Central memory CD8-positive, alpha-beta T cell (primary cell): ENCODE results near the gene SNRNP25.

Source experiments
- ATAC-seq: fragments of 150-1000 bp; cut with Tn5 transposase; replicated peaks from 2 replicates; pipeline ENCODE4 v1.10.0; 2022; ENCODE audit warnings: mild to moderate bottlenecking, moderate FRiP score, moderate number of reproducible peaks; ENCODE audit not compliant: poor library complexity, severe bottlenecking; ENCODE audit errors: extremely low read depth
- DNase-seq, 2 donors: peaks; one replicate each; pipeline ENCODE4 v3.0.0; 2021; ENCODE audit warnings: low spot score in 2 of 2
- H3K27ac Mint-ChIP-seq: one replicate; pipeline ENCODE4 v1.8.0; 2022; ENCODE audit warnings: low read depth, mild to moderate bottlenecking, moderate library complexity, mixed read lengths
- H3K27me3 Mint-ChIP-seq: one replicate; pipeline ENCODE4 v1.8.0; 2022; ENCODE audit warnings: mixed read lengths
- H3K36me3 Mint-ChIP-seq: one replicate; pipeline ENCODE4 v1.8.0; 2022; ENCODE audit warnings: mild to moderate bottlenecking, moderate library complexity, mixed read lengths; ENCODE audit not compliant: insufficient read depth
- H3K4me1 Mint-ChIP-seq: one replicate; pipeline ENCODE4 v1.8.0; 2022; ENCODE audit warnings: mixed read lengths
- H3K4me3 Mint-ChIP-seq: one replicate; pipeline ENCODE4 v1.8.0; 2022; ENCODE audit warnings: mild to moderate bottlenecking, moderate library complexity, mixed read lengths
- H3K9me3 Mint-ChIP-seq: one replicate; pipeline ENCODE4 v1.8.0; 2022; ENCODE audit warnings: mixed read lengths

SNRNP25 gene

GRCh38 chr16:79151-80054, 25.8 kb downstream of the SNRNP25 start:
- Mint-ChIP-seq H3K27me3 (peaks cover 1% of the 10 kb centered on the region), H3K4me1 (peaks cover 37% of the 10 kb centered on the region), H3K36me3 (peaks cover 12% of the 10 kb centered on the region), H3K27ac (peak overlapping the region; percentile 76), H3K9me3 (no peaks in the 10 kb centered on the region), H3K4me3 (peak overlapping the region; percentile 84)
- ATAC-seq: no peak
- DNase-seq: no peak

- ATAC-seq (no peak), DNase-seq (no peak)
- H3K4me3 Mint-ChIP-seq: peak overlapping the region; percentile 7
- peaks cover 21% of the 10 kb centered on the region for H3K36me3 Mint-ChIP-seq
- no peaks in the 10 kb centered on the region for H3K9me3 Mint-ChIP-seq
- peaks cover 38% of the 10 kb centered on the region for H3K4me1 Mint-ChIP-seq
- H3K27me3 Mint-ChIP-seq: no peaks in the 10 kb centered on the region
- peak overlapping the region; percentile 50 for H3K27ac Mint-ChIP-seq
These were observed 29.5 kb downstream of the SNRNP25 start for GRCh38 chr16:83060-83603.

GRCh38 chr16:83781-84615, 30.4 kb downstream of the SNRNP25 start:
- DNase-seq: no peak
- H3K4me1 Mint-ChIP-seq: peaks cover 32% of the 10 kb centered on the region
- no peak for ATAC-seq
- H3K4me3 Mint-ChIP-seq: peak overlapping the region; percentile 45
- no peaks in the 10 kb centered on the region for H3K27me3 Mint-ChIP-seq
- no peaks in the 10 kb centered on the region for H3K9me3 Mint-ChIP-seq
- peaks cover 26% of the 10 kb centered on the region for H3K36me3 Mint-ChIP-seq
- H3K27ac Mint-ChIP-seq: peak overlapping the region; percentile 80

- peaks cover 24% of the 10 kb centered on the region for H3K4me1 Mint-ChIP-seq
- H3K36me3 Mint-ChIP-seq: peaks cover 26% of the 10 kb centered on the region
- peak overlapping the region; percentile 45 for H3K4me3 Mint-ChIP-seq
- no peaks in the 10 kb centered on the region for H3K27me3 Mint-ChIP-seq
- DNase-seq (peak in 1 of 2 donors; percentile 16), ATAC-seq (peak; percentile 58)
- H3K9me3 Mint-ChIP-seq: no peaks in the 10 kb centered on the region
- H3K27ac Mint-ChIP-seq: peak overlapping the region; percentile 80
These were observed 31.2 kb downstream of the SNRNP25 start for GRCh38 chr16:84718-85406.

- no peaks in the 10 kb centered on the region for H3K27me3 Mint-ChIP-seq
- H3K36me3 Mint-ChIP-seq: peaks cover 22% of the 10 kb centered on the region
- no peak for DNase-seq
- no peak for ATAC-seq
- no peaks in the 10 kb centered on the region for H3K9me3 Mint-ChIP-seq
- peaks cover 23% of the 10 kb centered on the region for H3K4me1 Mint-ChIP-seq
- peak overlapping the region; percentile 80 for H3K27ac Mint-ChIP-seq
- no peak overlapping the region for H3K4me3 Mint-ChIP-seq
These were observed 31.8 kb downstream of the SNRNP25 start for GRCh38 chr16:85407-85782.

GRCh38 chr16:85865-86264, 32.2 kb downstream of the SNRNP25 start:
- H3K4me3 Mint-ChIP-seq: no peak overlapping the region
- DNase-seq: no peak
- peak overlapping the region; percentile 64 for H3K27ac Mint-ChIP-seq
- no peaks in the 10 kb centered on the region for H3K27me3 Mint-ChIP-seq
- no peaks in the 10 kb centered on the region for H3K9me3 Mint-ChIP-seq
- ATAC-seq: no peak
- peaks cover 23% of the 10 kb centered on the region for H3K4me1 Mint-ChIP-seq
- H3K36me3 Mint-ChIP-seq: peaks cover 22% of the 10 kb centered on the region

GRCh38 chr16:86483-86952, 32.9 kb downstream of the SNRNP25 start:
- Mint-ChIP-seq H3K9me3 (no peaks in the 10 kb centered on the region), H3K27me3 (no peaks in the 10 kb centered on the region), H3K27ac (peak overlapping the region; percentile 64), H3K4me1 (peaks cover 23% of the 10 kb centered on the region), H3K4me3 (no peak overlapping the region), H3K36me3 (peaks cover 22% of the 10 kb centered on the region)
- ATAC-seq (no peak), DNase-seq (no peak)

- Mint-ChIP-seq H3K27me3 (no peaks in the 10 kb centered on the region), H3K4me3 (no peak overlapping the region)
- no peak for ATAC-seq
These were observed 35.0 kb downstream of the SNRNP25 start for GRCh38 chr16:88613-89012.

GRCh38 chr16:89391-90302, 36.0 kb downstream of the SNRNP25 start:
- no peak for ATAC-seq
- no peak for DNase-seq
- Mint-ChIP-seq H3K27ac (no peak overlapping the region), H3K4me3 (no peak overlapping the region), H3K36me3 (peaks cover 23% of the 10 kb centered on the region), H3K9me3 (no peaks in the 10 kb centered on the region), H3K27me3 (no peaks in the 10 kb centered on the region), H3K4me1 (peaks cover 10% of the 10 kb centered on the region)

More at GRCh38 chr16:88613-89012, 35.0 kb downstream of the SNRNP25 start:
- H3K9me3 Mint-ChIP-seq: no peaks in the 10 kb centered on the region
- peaks cover 23% of the 10 kb centered on the region for H3K36me3 Mint-ChIP-seq
- DNase-seq: no peak
- no peak overlapping the region for H3K27ac Mint-ChIP-seq
- H3K4me1 Mint-ChIP-seq: peaks cover 21% of the 10 kb centered on the region

- DNase-seq (no peak), ATAC-seq (no peak)
These were observed 37.9 kb downstream of the SNRNP25 start for GRCh38 chr16:91484-91883.

More at GRCh38 chr16:91484-91883, 37.9 kb downstream of the SNRNP25 start:
- Mint-ChIP-seq H3K27ac (no peak overlapping the region), H3K9me3 (no peaks in the 10 kb centered on the region), H3K4me3 (no peak overlapping the region), H3K27me3 (no peaks in the 10 kb centered on the region), H3K36me3 (peaks cover 16% of the 10 kb centered on the region), H3K4me1 (no peaks in the 10 kb centered on the region)
